MM.1S (cell line): ENCODE measurements around the gene NUCKS1.
A peak's percentile ranks its signal among the peaks of the same experiment; 100 is the strongest.

Experiments
- EZH2 ChIP-seq: fragments of 300-600 bp; sonication (generic); optimal IDR thresholded peaks from 2 replicates; pipeline ENCODE3; 2017; ENCODE audit warnings: low read depth, mild to moderate bottlenecking, antibody characterized with exemption, low read length, mixed read lengths
- EZH2phosphoT487 ChIP-seq: fragments of 300-600 bp; sonication (generic); IDR thresholded peaks from 2 replicates; pipeline ENCODE4 v1.6.1; 2018; ENCODE audit warnings: antibody characterized with exemption, low read length
- TF ChIP-seq, protein P1 (sequence below): fragments of 300-600 bp; sonication (generic); IDR thresholded peaks from 2 replicates; pipeline ENCODE4 v1.5.1; 2016; ENCODE audit warnings: antibody characterized with exemption, low read length, mixed read lengths

DNA sequence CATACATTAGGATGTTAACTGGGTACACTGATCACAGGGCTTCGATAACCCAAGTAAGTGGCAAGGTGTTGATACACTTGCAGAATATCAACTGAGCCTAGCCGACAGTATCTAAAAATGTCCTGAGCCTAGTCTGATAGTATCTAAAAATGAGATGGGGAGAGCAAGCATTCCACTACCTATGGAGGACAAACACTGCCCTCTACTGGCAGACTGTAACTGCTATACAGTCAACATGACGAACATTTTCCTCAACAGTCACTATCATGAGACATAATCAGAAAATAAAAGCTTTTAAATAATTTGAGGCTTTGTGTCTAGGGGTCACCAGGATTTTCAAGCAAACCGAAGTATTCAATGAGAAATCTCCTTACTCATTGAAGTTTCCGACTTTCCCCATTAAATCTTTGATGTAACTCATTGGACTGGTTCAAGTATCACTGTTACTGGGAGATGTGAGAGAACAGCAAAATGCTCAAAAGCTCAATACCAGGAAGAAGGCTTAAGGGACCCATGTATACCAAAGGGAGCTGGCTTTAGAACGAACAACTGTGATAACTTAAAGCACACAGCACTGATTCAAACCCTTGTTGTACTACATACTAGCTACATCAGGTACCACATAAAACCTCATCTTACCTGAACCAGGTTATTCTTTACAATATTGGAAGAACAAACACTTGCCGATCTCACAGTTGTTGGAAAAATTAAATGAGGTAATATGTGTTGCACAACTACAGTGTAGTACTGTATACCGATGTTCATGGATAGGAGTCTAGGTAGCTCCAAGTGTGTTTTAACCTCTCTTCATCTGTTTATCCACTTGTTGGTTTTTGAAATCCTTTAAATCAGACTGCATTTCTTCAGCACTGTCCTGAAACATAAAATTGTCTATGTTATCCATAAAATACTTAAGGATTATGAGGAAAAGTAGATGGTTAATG is 38.6 kb downstream of the NUCKS1 start:
- TF ChIP-seq, protein P1, sequence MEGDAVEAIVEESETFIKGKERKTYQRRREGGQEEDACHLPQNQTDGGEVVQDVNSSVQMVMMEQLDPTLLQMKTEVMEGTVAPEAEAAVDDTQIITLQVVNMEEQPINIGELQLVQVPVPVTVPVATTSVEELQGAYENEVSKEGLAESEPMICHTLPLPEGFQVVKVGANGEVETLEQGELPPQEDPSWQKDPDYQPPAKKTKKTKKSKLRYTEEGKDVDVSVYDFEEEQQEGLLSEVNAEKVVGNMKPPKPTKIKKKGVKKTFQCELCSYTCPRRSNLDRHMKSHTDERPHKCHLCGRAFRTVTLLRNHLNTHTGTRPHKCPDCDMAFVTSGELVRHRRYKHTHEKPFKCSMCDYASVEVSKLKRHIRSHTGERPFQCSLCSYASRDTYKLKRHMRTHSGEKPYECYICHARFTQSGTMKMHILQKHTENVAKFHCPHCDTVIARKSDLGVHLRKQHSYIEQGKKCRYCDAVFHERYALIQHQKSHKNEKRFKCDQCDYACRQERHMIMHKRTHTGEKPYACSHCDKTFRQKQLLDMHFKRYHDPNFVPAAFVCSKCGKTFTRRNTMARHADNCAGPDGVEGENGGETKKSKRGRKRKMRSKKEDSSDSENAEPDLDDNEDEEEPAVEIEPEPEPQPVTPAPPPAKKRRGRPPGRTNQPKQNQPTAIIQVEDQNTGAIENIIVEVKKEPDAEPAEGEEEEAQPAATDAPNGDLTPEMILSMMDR: peak; percentile 98
- no peak for TF ChIP-seq EZH2phosphoT487
- TF ChIP-seq EZH2: no peak
